ENCODE data around the gene TMEM132C. TPM values are rescaled to one million over a fixed set of nuclear protein-coding genes. Genes with fewer than 3 reads are reported as not detected.

The TMEM132C gene
- total RNA-seq, 1 donor from 2014 or later = 0.64 TPM

DNA sequence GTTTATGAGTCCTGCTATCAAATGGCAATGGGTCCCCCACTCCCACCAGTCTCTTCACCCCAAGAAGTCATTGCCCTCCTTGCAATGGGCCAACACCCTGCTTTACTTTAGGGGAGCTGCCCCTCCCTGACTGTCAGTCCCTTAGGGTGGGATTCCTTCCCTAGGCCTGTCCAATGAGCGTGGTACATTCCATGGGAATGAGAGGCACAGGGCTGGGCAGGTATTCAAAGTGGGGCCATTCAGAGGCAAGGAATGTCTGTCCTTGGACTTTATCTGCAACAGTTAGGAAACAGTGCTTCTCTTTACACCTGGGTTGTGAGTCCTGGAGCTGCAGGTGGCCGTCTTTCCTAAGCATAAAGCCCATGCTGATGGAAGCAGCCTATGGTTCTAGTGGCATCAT is 40.8 kb downstream of the TMEM132C start:
- TF ChIP-seq, protein P1, sequence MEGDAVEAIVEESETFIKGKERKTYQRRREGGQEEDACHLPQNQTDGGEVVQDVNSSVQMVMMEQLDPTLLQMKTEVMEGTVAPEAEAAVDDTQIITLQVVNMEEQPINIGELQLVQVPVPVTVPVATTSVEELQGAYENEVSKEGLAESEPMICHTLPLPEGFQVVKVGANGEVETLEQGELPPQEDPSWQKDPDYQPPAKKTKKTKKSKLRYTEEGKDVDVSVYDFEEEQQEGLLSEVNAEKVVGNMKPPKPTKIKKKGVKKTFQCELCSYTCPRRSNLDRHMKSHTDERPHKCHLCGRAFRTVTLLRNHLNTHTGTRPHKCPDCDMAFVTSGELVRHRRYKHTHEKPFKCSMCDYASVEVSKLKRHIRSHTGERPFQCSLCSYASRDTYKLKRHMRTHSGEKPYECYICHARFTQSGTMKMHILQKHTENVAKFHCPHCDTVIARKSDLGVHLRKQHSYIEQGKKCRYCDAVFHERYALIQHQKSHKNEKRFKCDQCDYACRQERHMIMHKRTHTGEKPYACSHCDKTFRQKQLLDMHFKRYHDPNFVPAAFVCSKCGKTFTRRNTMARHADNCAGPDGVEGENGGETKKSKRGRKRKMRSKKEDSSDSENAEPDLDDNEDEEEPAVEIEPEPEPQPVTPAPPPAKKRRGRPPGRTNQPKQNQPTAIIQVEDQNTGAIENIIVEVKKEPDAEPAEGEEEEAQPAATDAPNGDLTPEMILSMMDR (IDR thresholded peaks at IDR 0.05) = no peak
- ATAC-seq (peak; percentile 54), DNase-seq (no peak)
- intact Hi-C loops (cut with DNase I) = no loop called here
- Histone ChIP-seq H3K4me1 (no peaks in the 10 kb centered on the region), H3K27ac (no peak overlapping the region), H3K36me3 (no peaks in the 10 kb centered on the region), H3K4me3 (no peak overlapping the region), H3K9me3 (no peaks in the 10 kb centered on the region), H3K27me3 (no peaks in the 10 kb centered on the region)

DNA sequence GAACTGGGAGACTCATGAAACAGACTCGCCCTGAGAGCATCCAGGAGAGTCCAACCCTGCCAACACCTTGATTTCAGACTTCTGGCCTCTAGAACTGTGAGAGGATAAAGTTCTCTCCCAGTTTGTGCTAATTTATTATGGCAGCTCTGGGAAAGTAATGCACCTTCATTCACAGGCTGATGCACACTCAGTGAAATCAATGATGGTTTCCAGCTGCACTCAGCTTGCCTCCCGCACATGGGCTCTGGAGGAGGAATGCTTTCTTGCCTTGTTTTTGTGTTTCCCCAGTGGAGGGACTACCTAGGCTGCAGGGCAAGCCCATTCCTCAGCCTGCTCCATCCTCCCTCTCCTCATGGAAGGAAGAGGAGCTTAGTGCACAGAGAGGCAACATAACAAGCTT is 45.7 kb downstream of the TMEM132C start:
- Histone ChIP-seq H3K36me3 (no peaks in the 10 kb centered on the region), H3K4me3 (no peak overlapping the region), H3K4me1 (no peaks in the 10 kb centered on the region), H3K9me3 (no peaks in the 10 kb centered on the region), H3K27ac (no peak overlapping the region), H3K27me3 (no peaks in the 10 kb centered on the region)
- intact Hi-C loops (cut with DNase I) = no loop called here
- TF ChIP-seq, protein P1 (IDR thresholded peaks at IDR 0.05) = no peak
- DNase-seq = no peak
- no peak for ATAC-seq

DNA sequence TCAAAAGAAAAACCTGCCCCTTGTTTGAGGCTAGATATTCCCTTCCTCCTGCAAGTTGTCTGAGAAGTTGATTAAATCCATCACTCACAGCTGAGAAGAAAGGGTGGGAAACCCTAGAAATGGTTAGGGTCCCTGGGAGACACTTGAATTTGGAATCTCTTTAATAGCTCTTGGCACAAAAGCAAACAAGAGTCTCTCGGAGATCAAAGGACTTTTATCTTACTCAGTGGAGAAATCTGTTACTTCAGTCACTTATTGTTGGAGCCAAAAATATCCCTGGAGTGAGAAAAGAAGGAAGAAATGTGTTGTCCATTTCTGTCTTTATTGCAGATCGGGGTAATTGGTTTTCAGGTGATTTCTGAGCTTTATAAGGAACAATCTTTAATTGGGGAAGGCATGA is 47.0 kb downstream of the TMEM132C start:
- intact Hi-C loops (cut with DNase I) = no loop called here
- TF ChIP-seq, protein P1 (IDR thresholded peaks at IDR 0.05) = no peak
- Histone ChIP-seq H3K4me3 (no peak overlapping the region), H3K4me1 (no peaks in the 10 kb centered on the region), H3K27ac (no peak overlapping the region), H3K9me3 (no peaks in the 10 kb centered on the region), H3K36me3 (no peaks in the 10 kb centered on the region), H3K27me3 (no peaks in the 10 kb centered on the region)
- DNase-seq (no peak), ATAC-seq (no peak)

DNA sequence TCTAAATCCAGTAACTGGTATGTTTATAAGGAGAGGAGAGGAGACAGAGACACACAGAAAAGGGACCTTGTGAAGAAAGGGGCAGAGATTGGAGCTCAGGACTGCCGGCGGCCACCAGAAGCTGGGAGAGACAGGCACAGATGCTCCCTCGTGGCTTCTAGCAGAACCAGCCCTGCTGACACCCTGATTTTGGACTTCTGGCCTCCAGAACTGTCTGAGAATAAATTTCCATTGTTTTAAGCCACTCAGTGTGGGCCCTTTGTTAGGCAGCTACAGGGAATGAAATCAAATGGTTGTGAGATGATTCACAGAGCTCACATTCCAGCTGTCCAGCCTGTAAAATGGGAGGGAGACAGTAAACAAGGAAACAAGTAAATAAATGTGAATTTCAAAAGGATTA is 47.6 kb downstream of the TMEM132C start:
- Histone ChIP-seq H3K27ac (no peak overlapping the region), H3K4me3 (no peak overlapping the region), H3K9me3 (no peaks in the 10 kb centered on the region), H3K4me1 (no peaks in the 10 kb centered on the region), H3K27me3 (no peaks in the 10 kb centered on the region), H3K36me3 (no peaks in the 10 kb centered on the region)
- TF ChIP-seq, protein P1 (IDR thresholded peaks at IDR 0.05) = no peak
- ATAC-seq (no peak), DNase-seq (no peak)
- intact Hi-C loops (cut with DNase I) = no loop called here

DNA sequence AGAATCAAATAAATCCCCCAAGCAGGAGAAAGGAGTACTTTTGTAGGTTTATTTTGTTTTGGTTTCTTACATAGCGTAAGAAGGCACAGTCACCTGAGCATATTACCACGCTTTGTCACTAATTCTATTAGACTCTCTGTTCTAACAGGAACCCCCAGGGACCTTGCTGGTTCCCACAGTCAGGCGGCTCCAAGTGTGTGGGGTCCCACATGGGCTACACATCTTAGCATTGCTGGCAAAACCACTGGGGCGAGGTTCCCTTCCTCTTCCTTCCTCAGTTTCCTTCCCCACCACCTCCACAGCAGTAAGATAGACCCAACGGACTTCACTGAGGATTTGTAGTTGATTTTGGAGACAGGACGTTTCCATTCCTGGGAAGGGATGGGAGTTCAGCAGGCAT is 49.1 kb downstream of the TMEM132C start:
- no peaks in the 10 kb centered on the region for H3K4me1 ChIP-seq
- H3K4me3 ChIP-seq = no peak overlapping the region
- H3K9me3 ChIP-seq = no peaks in the 10 kb centered on the region
- no peaks in the 10 kb centered on the region for H3K36me3 ChIP-seq
- intact Hi-C loops (cut with DNase I) = no loop called here
- no peaks in the 10 kb centered on the region for H3K27me3 ChIP-seq
- H3K27ac ChIP-seq = no peak overlapping the region
- no peak for ATAC-seq
- DNase-seq = no peak
- TF ChIP-seq, protein P1 (IDR thresholded peaks at IDR 0.05) = no peak

DNA sequence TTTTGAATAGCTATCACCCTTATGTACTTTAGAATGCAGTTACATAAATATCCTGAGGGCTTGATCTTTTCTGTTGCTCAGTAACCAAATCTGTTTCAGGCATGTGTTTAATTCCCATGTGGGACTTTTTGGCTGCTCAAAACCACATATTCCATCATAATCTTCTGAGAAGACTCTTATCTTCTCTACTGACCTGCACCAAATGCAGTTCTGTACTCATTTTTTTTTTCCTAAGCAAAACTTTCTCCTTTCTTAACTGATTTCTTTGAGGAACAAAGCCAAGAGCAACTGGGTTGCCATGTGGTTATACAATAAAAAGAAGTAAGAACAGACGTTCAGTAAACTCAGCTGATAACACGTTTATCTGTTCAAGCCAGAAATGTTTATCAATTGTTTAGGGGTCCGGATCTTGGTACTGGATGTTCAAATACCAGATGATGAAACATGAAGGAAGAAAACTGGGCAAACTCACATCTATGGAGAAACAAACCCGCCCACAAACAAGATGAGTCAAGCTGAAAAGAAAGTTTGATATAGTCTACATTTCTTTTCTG is 50.1 kb downstream of the TMEM132C start:
- ATAC-seq (no peak), DNase-seq (no peak)
- H3K27ac ChIP-seq = no peak overlapping the region
- H3K9me3 ChIP-seq = no peaks in the 10 kb centered on the region
- no peaks in the 10 kb centered on the region for H3K4me1 ChIP-seq
- no peaks in the 10 kb centered on the region for H3K27me3 ChIP-seq
- TF ChIP-seq, protein P1 (IDR thresholded peaks at IDR 0.05) = no peak
- intact Hi-C loops (cut with DNase I) = no loop called here
- H3K36me3 ChIP-seq = no peaks in the 10 kb centered on the region
- H3K4me3 ChIP-seq = no peak overlapping the region

Measured in upper lobe of right lung (tissue), 1 donor.